ENCODE results near the gene COL1A1.

The COL1A1 gene

DNA sequence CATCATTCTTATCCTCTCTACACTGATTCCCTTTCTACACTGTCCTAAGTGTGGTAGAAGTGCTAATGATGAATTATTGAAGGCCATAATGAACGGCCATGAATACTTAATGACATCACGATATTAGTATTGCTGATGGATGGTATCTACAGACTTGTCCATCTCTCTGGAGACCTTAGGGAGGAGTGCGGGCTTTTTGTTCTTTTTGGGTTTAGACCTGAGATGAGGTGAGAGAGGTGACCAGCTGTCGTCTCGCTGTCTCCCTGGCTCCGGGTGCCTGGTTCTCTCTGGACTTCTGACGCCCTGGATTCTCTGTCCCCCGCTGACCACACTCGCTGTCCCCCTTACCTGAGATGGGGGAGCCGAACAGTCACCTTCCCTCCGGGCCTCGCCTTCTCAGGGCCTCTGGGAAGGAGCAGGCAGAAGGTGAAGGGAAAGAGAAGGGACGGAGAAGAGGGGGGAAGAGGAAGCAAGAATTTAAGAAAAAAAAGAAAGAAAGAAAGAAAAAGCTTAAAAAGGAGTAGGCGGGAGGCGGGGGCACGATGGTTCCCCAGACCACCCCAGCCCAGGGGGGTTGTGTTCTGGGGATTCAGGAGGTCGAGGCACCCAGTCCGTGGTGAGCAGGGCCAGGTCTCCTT, 18.5 kb downstream of the COL1A1 start:
- ChIA-PET CTCF (no interaction called here), POLR2A (ENCODE audit: low non-redundant PET) (no interaction called here)
- peak overlapping the region; percentile 26 for H3K27ac ChIP-seq
- no peak for DNase-seq (ENCODE audit: low spot score)
- no peak for TF ChIP-seq CTCF (conservative IDR thresholded peaks at IDR 0.05; ENCODE audit: low read depth)

- ChIA-PET CTCF (interaction anchor here (1.7 kb wide), 1 partner anchor 12 kb away, joined by 6 read pairs; no protein-coding TSS in a partner anchor), POLR2A (ENCODE audit: low non-redundant PET) (no interaction called here)
- no peak for DNase-seq (ENCODE audit: low spot score)
- H3K27ac ChIP-seq, result peak overlapping the region; percentile 99
- TF ChIP-seq CTCF (conservative IDR thresholded peaks at IDR 0.05; ENCODE audit: low read depth), result no peak
These were observed 19.6 kb downstream of the COL1A1 start for GRCh38 chr17:50181591-50182560.

DNA sequence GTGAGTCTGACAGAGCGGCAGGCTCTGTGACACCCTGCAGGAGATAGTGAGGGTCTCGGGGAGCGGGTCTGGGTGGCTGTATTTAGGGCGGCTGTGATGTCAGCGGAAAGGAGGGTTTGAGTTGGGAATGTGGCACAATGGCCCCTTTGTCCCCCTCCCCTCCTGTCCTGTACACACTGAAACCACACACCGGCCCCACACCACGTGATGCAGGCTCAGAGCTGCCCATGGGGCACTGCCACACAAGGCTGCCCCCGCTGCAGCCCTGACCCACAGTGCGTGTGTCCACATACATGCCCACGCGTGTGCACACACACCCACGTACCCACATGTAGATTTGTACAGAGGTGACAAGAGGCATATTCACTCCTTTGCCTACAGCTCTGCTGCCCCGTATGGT, 20.3 kb downstream of the COL1A1 start:
- no peak for TF ChIP-seq CTCF (conservative IDR thresholded peaks at IDR 0.05; ENCODE audit: low read depth)
- ChIA-PET POLR2A (ENCODE audit: low non-redundant PET) (interaction anchor here (0.5 kb wide), 1 partner anchor 31 kb away, joined by 4 read pairs; the partner anchor contains the start of gene PPP1R9B), CTCF (interaction anchor here (1.7 kb wide), 1 partner anchor 12 kb away, joined by 6 read pairs; no protein-coding TSS in a partner anchor)
- no peak for DNase-seq (ENCODE audit: low spot score)
- H3K27ac ChIP-seq, result peak overlapping the region; percentile 99

GRCh38 chr17:50180620-50181019, 20.8 kb downstream of the COL1A1 start:
- peak overlapping the region; percentile 99 for H3K27ac ChIP-seq
- no peak for TF ChIP-seq CTCF (conservative IDR thresholded peaks at IDR 0.05; ENCODE audit: low read depth)
- POLR2A ChIA-PET (ENCODE audit: low non-redundant PET), result no interaction called here
- DNase-seq (ENCODE audit: low spot score), result no peak
- CTCF ChIA-PET, result interaction anchor here (1.7 kb wide), 1 partner anchor 11 kb away, joined by 6 read pairs; no protein-coding TSS in a partner anchor

DNA sequence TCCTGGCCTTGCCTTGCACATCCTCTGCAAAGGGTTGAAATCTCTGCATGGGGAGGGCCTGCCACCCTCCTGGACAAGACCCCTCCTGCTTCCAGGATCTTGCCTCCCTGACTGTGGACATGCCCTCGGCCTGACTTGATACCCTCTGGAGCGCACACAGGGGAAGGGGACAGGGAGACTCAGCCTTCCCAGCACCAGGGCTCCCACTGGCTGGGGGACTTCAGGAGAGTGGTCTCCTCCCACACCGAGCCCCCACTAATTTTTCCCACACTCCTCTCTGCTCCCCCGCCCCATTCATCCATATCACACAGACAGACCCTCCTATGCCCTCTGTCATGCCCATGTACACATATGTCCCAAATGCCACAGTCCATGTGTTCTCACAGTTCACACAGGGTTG, 21.3 kb downstream of the COL1A1 start:
- H3K27ac ChIP-seq, result peak overlapping the region; percentile 99
- POLR2A ChIA-PET (ENCODE audit: low non-redundant PET), result no interaction called here

More for the DNA sequence above, 21.3 kb downstream of the COL1A1 start:
- CTCF ChIA-PET, result no interaction called here
- no peak for DNase-seq (ENCODE audit: low spot score)
- no peak for TF ChIP-seq CTCF (conservative IDR thresholded peaks at IDR 0.05; ENCODE audit: low read depth)

All from RWPE1 (cell line).